ENCODE measurements around the gene ALB.
"Not testable (repeated sequence)": the region's sequence is repeated elsewhere in the genome, so short reads cannot be mapped to it uniquely, and the experiment has no call there.

The ALB gene

DNA sequence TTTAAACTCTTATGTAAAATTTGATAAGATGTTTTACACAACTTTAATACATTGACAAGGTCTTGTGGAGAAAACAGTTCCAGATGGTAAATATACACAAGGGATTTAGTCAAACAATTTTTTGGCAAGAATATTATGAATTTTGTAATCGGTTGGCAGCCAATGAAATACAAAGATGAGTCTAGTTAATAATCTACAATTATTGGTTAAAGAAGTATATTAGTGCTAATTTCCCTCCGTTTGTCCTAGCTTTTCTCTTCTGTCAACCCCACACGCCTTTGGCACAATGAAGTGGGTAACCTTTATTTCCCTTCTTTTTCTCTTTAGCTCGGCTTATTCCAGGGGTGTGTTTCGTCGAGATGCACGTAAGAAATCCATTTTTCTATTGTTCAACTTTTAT, at the start of gene ALB:
Gene ALB (plus strand): TSS at position 246 of the 400 bp plus-strand sequence. CDS start 41 bp downstream, at position 287.
- Mint-ChIP-seq H3K9me3 (no peaks in the 10 kb centered on the region), H3K4me1 (no peaks in the 10 kb centered on the region), H3K4me3 (no peak within 1 kb of the TSS), H3K27me3 (no peaks in the 10 kb centered on the region), H3K27ac (no peak within 1 kb of the TSS), H3K36me3 (no peaks in the 10 kb centered on the region)
- no peak for DNase-seq (ENCODE audit: low spot score in 2 of 2)
- no peak for ATAC-seq (ENCODE audit: low read depth)

DNA sequence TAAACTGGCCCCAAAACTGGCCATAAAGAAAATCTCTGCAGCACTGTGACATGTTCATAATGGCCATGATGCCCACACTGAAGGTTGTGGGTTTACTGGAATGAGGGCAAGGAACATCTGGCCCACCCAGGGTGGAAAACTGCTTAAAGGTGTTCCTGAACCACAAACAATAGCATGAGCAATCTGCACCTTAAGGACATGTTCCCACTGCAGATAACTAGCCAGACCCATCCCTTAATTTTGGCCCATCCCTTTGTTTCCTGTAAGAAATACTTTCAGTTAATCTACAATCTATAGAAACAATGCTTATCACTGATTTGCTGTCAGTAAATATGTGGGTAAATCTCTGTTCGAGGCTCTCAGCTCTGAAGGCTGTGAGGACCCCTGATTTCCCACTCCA, 46.9 kb upstream of the ALB start:
- not testable (repeated sequence) for H3K4me3 Mint-ChIP-seq; H3K36me3 Mint-ChIP-seq; DNase-seq (ENCODE audit: low spot score in 2 of 2); ATAC-seq (ENCODE audit: low read depth); H3K27me3 Mint-ChIP-seq; H3K4me1 Mint-ChIP-seq; H3K27ac Mint-ChIP-seq
- H3K9me3 Mint-ChIP-seq: peaks cover 15% of the 10 kb centered on the region

DNA sequence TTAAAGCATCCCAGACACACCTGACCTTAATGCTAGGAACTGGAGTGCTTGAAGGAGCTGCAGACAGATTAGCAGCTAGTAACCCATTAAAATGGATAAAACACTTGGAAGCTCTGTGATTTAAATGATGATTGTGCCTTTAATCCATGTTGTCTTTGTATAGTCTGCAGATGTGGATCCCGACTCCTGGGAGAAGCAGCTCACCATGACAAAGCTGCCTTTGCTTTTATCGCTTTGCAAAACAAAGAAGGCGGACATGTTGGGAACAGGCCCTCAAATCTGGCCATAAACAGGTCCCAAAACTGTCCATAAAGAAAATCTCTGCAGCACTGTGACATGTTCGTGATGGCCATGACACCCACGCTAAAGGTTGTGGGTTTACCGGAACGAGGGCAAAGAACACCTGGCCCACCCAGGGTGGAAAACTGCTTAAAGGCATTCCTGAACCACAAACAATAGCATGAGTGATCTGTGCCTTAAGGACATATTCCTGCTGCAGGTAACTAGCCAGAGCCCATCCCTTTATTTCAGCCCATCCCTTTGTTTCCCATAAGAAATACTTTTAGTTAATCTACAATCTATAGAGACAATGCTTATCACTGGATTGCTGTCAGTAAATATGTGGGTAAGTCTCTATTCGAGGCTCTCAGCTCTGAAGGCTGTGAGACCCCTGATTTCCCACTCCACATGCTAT, 34.4 kb upstream of the ALB start:
- not testable (repeated sequence) for H3K36me3 Mint-ChIP-seq; H3K27me3 Mint-ChIP-seq; H3K9me3 Mint-ChIP-seq; H3K4me3 Mint-ChIP-seq; DNase-seq (ENCODE audit: low spot score in 2 of 2); H3K27ac Mint-ChIP-seq; H3K4me1 Mint-ChIP-seq; ATAC-seq (ENCODE audit: low read depth)

DNA sequence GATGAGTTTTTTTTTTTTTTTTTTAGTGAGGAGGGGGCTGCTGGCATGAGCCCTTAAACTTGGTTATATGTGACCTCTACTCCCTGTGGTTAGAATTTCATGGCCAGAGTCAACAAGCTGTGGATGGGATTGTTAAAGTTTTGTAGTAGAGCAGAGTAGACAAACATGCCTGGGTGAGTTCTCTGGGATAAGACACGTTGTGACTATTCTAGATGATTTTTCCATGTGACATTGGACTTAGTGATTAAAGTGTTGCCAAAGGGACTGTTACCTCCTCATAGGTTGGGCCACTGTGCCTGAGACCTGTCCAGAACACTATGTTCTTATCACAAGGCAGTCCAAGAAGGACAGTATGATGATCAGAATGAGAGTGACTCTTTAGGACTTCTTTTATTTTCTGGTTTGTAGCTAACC, 28.8 kb upstream of the ALB start:
- DNase-seq (ENCODE audit: low spot score in 2 of 2) (no peak), ATAC-seq (ENCODE audit: low read depth) (no peak)
- Mint-ChIP-seq H3K27me3 (peaks cover 4% of the 10 kb centered on the region), H3K4me3 (no peak overlapping the region), H3K36me3 (no peaks in the 10 kb centered on the region), H3K9me3 (peaks cover under 1% of the 10 kb centered on the region), H3K4me1 (no peaks in the 10 kb centered on the region), H3K27ac (no peak overlapping the region)

DNA sequence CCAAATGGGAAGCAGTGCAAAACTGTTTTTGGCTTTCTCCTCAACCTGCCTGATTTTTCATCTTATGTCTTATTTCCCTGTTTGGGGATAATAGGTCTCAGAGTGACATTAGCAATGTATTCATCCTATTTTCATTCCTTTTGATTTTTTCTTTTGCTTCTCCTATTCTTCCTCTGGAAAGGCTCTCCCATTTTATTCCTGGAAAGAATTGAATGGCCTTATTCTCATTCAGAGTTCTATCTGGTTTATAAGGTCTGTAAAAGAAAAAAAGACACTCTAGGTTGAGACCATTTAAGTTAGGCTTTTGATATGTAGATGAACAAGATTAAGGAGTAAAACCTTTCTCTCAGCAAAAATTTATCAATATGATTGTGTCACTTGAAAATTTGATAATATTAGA, 27.8 kb upstream of the ALB start:
- no peak overlapping the region for H3K27ac Mint-ChIP-seq
- H3K9me3 Mint-ChIP-seq: no peaks in the 10 kb centered on the region
- H3K36me3 Mint-ChIP-seq: no peaks in the 10 kb centered on the region
- DNase-seq (ENCODE audit: low spot score in 2 of 2) (no peak), ATAC-seq (ENCODE audit: low read depth) (no peak)
- no peak overlapping the region for H3K4me3 Mint-ChIP-seq
- H3K27me3 Mint-ChIP-seq: peaks cover 3% of the 10 kb centered on the region
- no peaks in the 10 kb centered on the region for H3K4me1 Mint-ChIP-seq

DNA sequence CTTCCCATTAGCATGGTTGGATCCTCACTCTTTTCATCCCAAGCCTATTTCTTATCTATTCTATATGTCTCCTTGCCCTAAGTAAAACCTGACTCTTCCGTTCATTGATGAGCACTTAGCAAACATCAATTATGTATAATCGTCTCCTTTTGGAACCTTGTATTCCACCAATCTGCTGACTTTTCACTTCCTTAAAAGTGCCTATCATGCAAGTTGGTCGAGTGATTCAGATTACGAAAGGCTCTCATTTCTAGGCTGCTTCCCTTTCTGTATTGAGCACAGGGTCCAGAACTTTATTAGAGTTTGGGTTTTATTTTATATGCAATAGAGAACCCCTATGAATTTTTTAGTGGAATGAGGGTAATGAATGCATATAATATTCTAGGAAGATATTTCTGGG, 27.1 kb upstream of the ALB start:
- Mint-ChIP-seq H3K4me1 (no peaks in the 10 kb centered on the region), H3K27me3 (peaks cover 3% of the 10 kb centered on the region), H3K9me3 (no peaks in the 10 kb centered on the region), H3K36me3 (no peaks in the 10 kb centered on the region), H3K4me3 (no peak overlapping the region), H3K27ac (no peak overlapping the region)
- DNase-seq (ENCODE audit: low spot score in 2 of 2) (no peak), ATAC-seq (ENCODE audit: low read depth) (no peak)

DNA sequence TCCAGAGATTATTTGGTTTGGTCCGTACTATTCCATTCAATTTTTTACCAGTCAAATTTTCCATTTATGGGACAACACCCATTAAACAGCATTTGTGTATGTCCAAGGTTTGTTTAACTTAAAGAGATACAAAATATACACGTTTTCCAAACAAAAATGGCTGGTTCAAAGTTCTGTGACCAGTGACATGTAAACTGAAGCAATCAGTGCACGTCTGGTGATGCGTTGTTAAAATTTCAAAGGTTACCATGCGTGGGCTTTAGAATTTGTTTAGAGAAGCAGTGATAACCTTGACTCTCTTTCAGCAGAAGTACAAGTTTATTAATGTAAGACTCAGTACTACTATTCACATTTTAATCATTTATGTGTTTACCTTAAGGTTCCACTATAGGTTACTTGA, 25.2 kb upstream of the ALB start:
- H3K27ac Mint-ChIP-seq: no peak overlapping the region
- DNase-seq (ENCODE audit: low spot score in 2 of 2) (no peak), ATAC-seq (ENCODE audit: low read depth) (no peak)
- H3K36me3 Mint-ChIP-seq: no peaks in the 10 kb centered on the region
- peaks cover 3% of the 10 kb centered on the region for H3K27me3 Mint-ChIP-seq
- H3K4me3 Mint-ChIP-seq: no peak overlapping the region
- H3K9me3 Mint-ChIP-seq: no peaks in the 10 kb centered on the region
- H3K4me1 Mint-ChIP-seq: no peaks in the 10 kb centered on the region

DNA sequence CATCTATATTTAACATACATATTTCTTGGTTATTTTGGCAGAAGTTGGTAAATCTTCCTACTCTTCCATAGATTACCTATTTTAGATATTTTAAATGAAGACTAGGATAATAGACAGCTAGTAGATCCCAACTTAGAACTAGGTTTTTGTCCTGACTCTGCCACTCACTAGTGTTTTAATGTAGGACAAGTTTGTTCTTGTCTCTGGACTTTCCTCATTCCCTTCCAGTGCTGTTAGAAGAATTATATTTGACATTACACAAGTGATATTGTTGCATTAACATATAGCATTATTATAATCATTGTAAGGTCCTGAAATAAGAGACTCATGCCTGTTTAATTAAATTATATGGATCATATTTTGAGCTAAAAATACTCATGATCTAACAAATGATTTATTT, 24.1 kb upstream of the ALB start:
- Mint-ChIP-seq H3K27me3 (peaks cover 5% of the 10 kb centered on the region), H3K9me3 (no peaks in the 10 kb centered on the region), H3K4me3 (no peak overlapping the region), H3K27ac (no peak overlapping the region), H3K36me3 (no peaks in the 10 kb centered on the region), H3K4me1 (no peaks in the 10 kb centered on the region)
- ATAC-seq (ENCODE audit: low read depth) (no peak), DNase-seq (ENCODE audit: low spot score in 2 of 2) (no peak)

DNA sequence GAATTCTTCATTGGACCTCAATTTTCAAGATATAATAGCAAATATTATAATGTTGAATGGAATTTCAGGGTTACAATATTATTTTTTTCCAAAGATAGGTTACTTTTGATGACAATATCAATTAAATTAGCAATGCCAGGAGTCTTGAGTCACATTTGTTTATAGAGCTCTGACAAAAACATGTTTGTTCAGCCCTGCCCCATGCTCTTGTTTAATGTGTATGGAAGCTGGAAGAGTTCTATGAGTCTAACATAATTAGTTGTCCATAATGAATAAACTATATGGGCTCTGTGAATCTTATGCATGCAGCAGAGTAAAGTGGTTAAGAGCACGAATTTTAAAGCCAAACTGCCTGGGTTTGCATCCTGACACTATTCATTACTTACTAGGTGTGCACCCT, 22.9 kb upstream of the ALB start:
- no peak for DNase-seq (ENCODE audit: low spot score in 2 of 2)
- ATAC-seq (ENCODE audit: low read depth): no peak
- H3K27me3 Mint-ChIP-seq: peaks cover 7% of the 10 kb centered on the region
- H3K27ac Mint-ChIP-seq: no peak overlapping the region
- H3K4me1 Mint-ChIP-seq: no peaks in the 10 kb centered on the region
- H3K36me3 Mint-ChIP-seq: no peaks in the 10 kb centered on the region
- no peak overlapping the region for H3K4me3 Mint-ChIP-seq
- peaks cover 2% of the 10 kb centered on the region for H3K9me3 Mint-ChIP-seq

DNA sequence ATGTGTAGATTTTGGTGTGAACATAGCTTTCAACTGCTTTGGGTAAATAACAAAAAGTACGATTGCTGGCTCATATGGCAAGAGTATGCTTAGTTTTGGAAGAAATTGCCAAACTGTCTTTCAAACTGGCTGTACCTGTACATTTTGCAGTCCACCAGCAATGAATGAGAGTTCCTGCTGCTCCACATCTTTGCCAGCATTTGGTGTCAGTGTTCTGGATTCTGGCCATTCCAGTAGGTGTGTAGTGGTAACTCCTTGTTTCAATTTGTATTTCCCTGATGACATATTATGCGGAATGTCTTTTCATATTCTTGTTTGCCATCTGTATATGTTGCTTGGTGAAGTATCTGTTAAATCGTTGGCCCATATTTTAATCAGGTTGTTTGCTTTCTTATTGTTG, 20.6 kb upstream of the ALB start:
- H3K9me3 Mint-ChIP-seq: peaks cover 3% of the 10 kb centered on the region
- no peaks in the 10 kb centered on the region for H3K4me1 Mint-ChIP-seq
- no peak for DNase-seq (ENCODE audit: low spot score in 2 of 2)
- H3K36me3 Mint-ChIP-seq: no peaks in the 10 kb centered on the region
- no peak overlapping the region for H3K27ac Mint-ChIP-seq
- peaks cover 3% of the 10 kb centered on the region for H3K27me3 Mint-ChIP-seq
- H3K4me3 Mint-ChIP-seq: no peak overlapping the region
- no peak for ATAC-seq (ENCODE audit: low read depth)

DNA sequence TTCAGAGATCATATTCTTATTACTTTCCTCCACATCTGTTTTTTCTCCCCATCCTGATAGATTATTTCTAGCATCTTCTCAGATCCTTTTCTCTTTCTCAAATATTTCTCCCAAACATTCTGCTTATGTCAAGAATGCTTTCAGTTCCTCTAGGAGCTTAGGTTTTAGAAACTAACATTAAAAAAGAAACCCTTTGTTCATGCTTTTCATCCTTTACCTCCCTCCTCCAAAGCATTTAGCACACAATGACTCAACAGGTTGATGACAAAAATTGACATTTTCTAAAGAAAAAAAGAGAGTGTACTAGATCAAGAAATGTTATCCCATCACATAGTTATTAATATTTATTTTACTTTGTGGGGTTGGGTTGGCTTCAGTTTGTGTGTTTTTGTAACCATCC, 16.5 kb upstream of the ALB start:
- Mint-ChIP-seq H3K27me3 (peaks cover 8% of the 10 kb centered on the region), H3K9me3 (peaks cover 5% of the 10 kb centered on the region), H3K4me1 (no peaks in the 10 kb centered on the region), H3K36me3 (no peaks in the 10 kb centered on the region), H3K27ac (no peak overlapping the region), H3K4me3 (no peak overlapping the region)
- DNase-seq (ENCODE audit: low spot score in 2 of 2) (no peak), ATAC-seq (ENCODE audit: low read depth) (no peak)

DNA sequence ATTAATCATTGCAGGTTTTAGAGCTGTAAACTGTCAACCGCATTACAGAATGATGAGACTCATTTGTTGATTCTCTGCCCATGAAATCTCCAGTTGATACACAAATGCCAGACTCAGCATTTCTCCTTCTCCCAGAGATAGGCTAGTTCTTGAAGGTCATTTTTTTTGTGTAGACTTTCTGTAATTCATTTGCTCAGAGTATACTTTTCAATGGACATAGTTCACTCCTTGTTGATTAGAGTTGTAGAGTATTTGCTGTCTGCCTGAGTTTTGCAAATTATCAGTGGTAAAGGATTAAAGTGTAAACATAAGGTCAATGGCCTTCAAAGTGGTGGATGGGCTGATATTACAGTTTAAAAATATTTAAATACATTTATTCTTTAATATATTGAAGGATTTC, 15.2 kb upstream of the ALB start:
- peaks cover 5% of the 10 kb centered on the region for H3K9me3 Mint-ChIP-seq
- no peaks in the 10 kb centered on the region for H3K4me1 Mint-ChIP-seq
- peaks cover 8% of the 10 kb centered on the region for H3K27me3 Mint-ChIP-seq
- no peak overlapping the region for H3K27ac Mint-ChIP-seq
- no peaks in the 10 kb centered on the region for H3K36me3 Mint-ChIP-seq
- ATAC-seq (ENCODE audit: low read depth): no peak
- no peak overlapping the region for H3K4me3 Mint-ChIP-seq
- no peak for DNase-seq (ENCODE audit: low spot score in 2 of 2)

DNA sequence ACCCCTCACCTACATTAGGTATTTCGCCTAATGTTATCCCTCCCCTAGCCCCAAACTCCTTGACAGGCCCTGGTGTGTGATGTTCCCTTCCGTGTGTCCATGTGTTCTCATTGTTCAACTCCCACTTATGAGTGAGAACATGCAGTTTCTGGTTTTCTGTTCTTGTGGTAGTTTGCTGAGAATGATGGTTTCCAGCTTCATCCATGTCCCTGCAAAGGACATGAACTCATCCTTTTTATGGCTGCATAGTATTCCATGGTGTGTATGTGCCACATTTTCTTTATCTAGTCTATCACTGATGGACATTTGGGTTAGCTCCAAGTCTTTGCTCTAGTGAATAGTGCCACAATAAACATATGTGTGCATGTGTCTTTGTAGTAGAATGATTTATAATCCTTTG, 14.4 kb upstream of the ALB start:
- not testable (repeated sequence) for H3K36me3 Mint-ChIP-seq; H3K4me1 Mint-ChIP-seq; H3K9me3 Mint-ChIP-seq; H3K4me3 Mint-ChIP-seq; DNase-seq (ENCODE audit: low spot score in 2 of 2); H3K27me3 Mint-ChIP-seq; H3K27ac Mint-ChIP-seq; ATAC-seq (ENCODE audit: low read depth)

DNA sequence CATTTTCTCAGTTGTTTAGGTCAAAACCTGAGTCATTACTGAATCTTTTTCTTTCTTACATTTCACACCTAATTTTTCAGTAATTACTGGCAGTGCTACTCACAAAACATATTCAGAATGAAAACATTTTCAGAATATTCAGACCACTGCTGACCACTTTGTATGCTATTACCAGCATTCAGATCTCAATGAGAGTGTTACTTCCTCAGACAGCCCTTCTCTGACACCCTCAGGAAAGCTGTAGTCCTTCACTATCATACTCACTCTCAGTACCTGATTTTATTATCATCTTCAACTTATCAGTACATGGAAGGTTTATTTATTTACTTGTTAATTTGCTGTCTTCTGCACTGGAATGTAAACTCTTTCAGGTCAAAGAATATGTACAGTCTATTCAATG, 12.3 kb upstream of the ALB start:
- peaks cover 7% of the 10 kb centered on the region for H3K27me3 Mint-ChIP-seq
- no peaks in the 10 kb centered on the region for H3K36me3 Mint-ChIP-seq
- no peak overlapping the region for H3K27ac Mint-ChIP-seq
- peaks cover 1% of the 10 kb centered on the region for H3K9me3 Mint-ChIP-seq
- ATAC-seq (ENCODE audit: low read depth): no peak
- DNase-seq (ENCODE audit: low spot score in 2 of 2): no peak
- H3K4me1 Mint-ChIP-seq: no peaks in the 10 kb centered on the region
- H3K4me3 Mint-ChIP-seq: no peak overlapping the region

DNA sequence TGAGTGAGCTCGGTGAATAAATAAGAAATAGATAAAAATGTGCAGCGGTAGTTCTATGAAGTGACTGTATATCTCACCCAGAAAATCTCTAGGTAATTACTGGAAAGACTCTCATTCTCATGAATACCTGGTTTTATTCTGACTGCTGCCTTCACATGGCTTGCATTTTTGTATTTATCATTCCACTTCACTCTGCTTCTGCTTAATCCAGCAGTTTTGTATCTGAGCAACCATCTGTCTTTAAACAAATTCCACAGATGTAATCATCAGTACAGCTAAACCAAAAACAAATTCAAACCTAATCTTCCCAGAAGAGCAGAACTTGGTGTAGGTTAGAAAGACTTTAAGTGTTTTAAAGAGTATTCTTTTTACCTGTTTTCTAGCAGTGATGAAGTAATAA, 11.2 kb upstream of the ALB start:
- Mint-ChIP-seq H3K36me3 (no peaks in the 10 kb centered on the region), H3K4me3 (no peak overlapping the region), H3K27me3 (peaks cover 8% of the 10 kb centered on the region), H3K27ac (no peak overlapping the region), H3K4me1 (no peaks in the 10 kb centered on the region), H3K9me3 (peaks cover 1% of the 10 kb centered on the region)
- ATAC-seq (ENCODE audit: low read depth): no peak
- no peak for DNase-seq (ENCODE audit: low spot score in 2 of 2)

All from memory B cell (primary cell).